Ecto neural progenitor cell (in vitro differentiated cells): Measurements from ENCODE around the gene LDHD.

Source experiments
- DNase-seq: peaks from one replicate; pipeline ENCODE4 v3.0.0-alpha.2; 2018; ENCODE audit warnings: low spot score

Gene LDHD

GRCh38 chr16:75080205-75081029 lies 36.2 kb downstream of the LDHD start:
- no peak for DNase-seq

GRCh38 chr16:75079346-75079926 lies 37.1 kb downstream of the LDHD start:
- no peak for DNase-seq

GRCh38 chr16:75078886-75079285 lies 37.7 kb downstream of the LDHD start:
- DNase-seq: no peak

GRCh38 chr16:75075688-75076268 lies 40.8 kb downstream of the LDHD start:
- DNase-seq: no peak

- DNase-seq: no peak
These were observed 41.5 kb downstream of the LDHD start for GRCh38 chr16:75074920-75075687.

GRCh38 chr16:75074304-75074793 lies 42.2 kb downstream of the LDHD start:
- no peak for DNase-seq

GRCh38 chr16:75073545-75074303 lies 42.9 kb downstream of the LDHD start:
- no peak for DNase-seq

GRCh38 chr16:75072239-75072947 lies 44.2 kb downstream of the LDHD start:
- DNase-seq: no peak

- DNase-seq: no peak
These were observed 45.0 kb downstream of the LDHD start for GRCh38 chr16:75071621-75072020.

- no peak for DNase-seq
These were observed 46.4 kb downstream of the LDHD start for GRCh38 chr16:75070012-75070841.

- no peak for DNase-seq
These were observed 48.2 kb downstream of the LDHD start for GRCh38 chr16:75068085-75069031.

- DNase-seq: no peak
These were observed 49.6 kb downstream of the LDHD start for GRCh38 chr16:75066861-75067447.

GRCh38 chr16:75065521-75066149 lies 50.9 kb downstream of the LDHD start:
- DNase-seq: no peak

GRCh38 chr16:75065149-75065505 lies 51.5 kb downstream of the LDHD start:
- no peak for DNase-seq

- DNase-seq: no peak
These were observed 52.0 kb downstream of the LDHD start for GRCh38 chr16:75064403-75065148.

GRCh38 chr16:75063549-75064088 lies 53.0 kb downstream of the LDHD start:
- DNase-seq: no peak

- no peak for DNase-seq
These were observed 53.6 kb downstream of the LDHD start for GRCh38 chr16:75062976-75063346.
